NCI-H2081 (cell line): ENCODE measurements around the gene ALCAM.
A peak's percentile ranks its signal among the peaks of the same experiment; 100 is the strongest.

Source experiments
- DNase-seq, 2 experiments: peaks; one replicate each; lab custom pipeline; 2025; lab: John Stamatoyannopoulos, UW

ALCAM gene

GRCh38 chr3:105429034-105429762 is 62.5 kb downstream of the ALCAM start:
- DNase-seq: peak in 1 of 2 experiments; percentile 74

- DNase-seq: no peak
These were observed 63.7 kb downstream of the ALCAM start for GRCh38 chr3:105430455-105430854.

- peak in 1 of 2 experiments; percentile 55 for DNase-seq
These were observed 64.5 kb downstream of the ALCAM start for GRCh38 chr3:105431200-105431599.

- no peak for DNase-seq
These were observed 68.6 kb downstream of the ALCAM start for GRCh38 chr3:105435277-105435676.

GRCh38 chr3:105436687-105437086 is 70.0 kb downstream of the ALCAM start:
- no peak for DNase-seq

- DNase-seq: no peak
These were observed 73.4 kb downstream of the ALCAM start for GRCh38 chr3:105440113-105440512.

GRCh38 chr3:105444725-105445124 is 78.0 kb downstream of the ALCAM start:
- DNase-seq: no peak

- DNase-seq: no peak
These were observed 81.8 kb downstream of the ALCAM start for GRCh38 chr3:105448338-105448982.

GRCh38 chr3:105449414-105449813 is 82.7 kb downstream of the ALCAM start:
- no peak for DNase-seq

- no peak for DNase-seq
These were observed 89.3 kb downstream of the ALCAM start for GRCh38 chr3:105456017-105456416.

GRCh38 chr3:105458518-105459215 is 92.0 kb downstream of the ALCAM start:
- no peak for DNase-seq

- no peak for DNase-seq
These were observed 93.0 kb downstream of the ALCAM start for GRCh38 chr3:105459566-105460290.

- no peak for DNase-seq
These were observed 96.9 kb downstream of the ALCAM start for GRCh38 chr3:105463620-105464019.

- DNase-seq: no peak
These were observed 98.6 kb downstream of the ALCAM start for GRCh38 chr3:105465251-105465853.

- no peak for DNase-seq
These were observed 99.4 kb downstream of the ALCAM start for GRCh38 chr3:105466072-105466471.

- no peak for DNase-seq
These were observed 100.0 kb downstream of the ALCAM start for GRCh38 chr3:105466495-105467404.

- DNase-seq: no peak
These were observed 104.1 kb downstream of the ALCAM start for GRCh38 chr3:105470851-105471250.

- DNase-seq: no peak
These were observed 107.0 kb downstream of the ALCAM start for GRCh38 chr3:105473521-105474223.

- no peak for DNase-seq
These were observed 114.1 kb downstream of the ALCAM start for GRCh38 chr3:105480768-105481167.

GRCh38 chr3:105483476-105483875 is 116.8 kb downstream of the ALCAM start:
- DNase-seq: no peak
